ENCODE data around the gene FOXE1.

The FOXE1 gene

GRCh38 chr9:97830884-97831829 is 21.9 kb upstream of the FOXE1 start:
- TF ChIP-seq EZH2phosphoT487 (IDR thresholded peaks at IDR 0.05; ENCODE audit: borderline replicate concordance, low read length) (no peak), CTCF (IDR thresholded peaks at IDR 0.05; ENCODE audit: low read depth, low read length, poor library complexity, severe bottlenecking) (no peak)
- no peaks in the 10 kb centered on the region for H3K9me3 ChIP-seq (ENCODE audit: control insufficient read depth, insufficient read depth, low read length)
- no peak overlapping the region for H3K27ac ChIP-seq (ENCODE audit: low read depth, low read length)
- H3F3A ChIP-seq (ENCODE audit: control insufficient read depth, insufficient read depth), result no peaks in the 10 kb centered on the region
- H3K9me2 ChIP-seq (replicated peaks; ENCODE audit: control insufficient read depth, low read length), result no peaks in the 10 kb centered on the region
- H3K36me3 ChIP-seq (ENCODE audit: control insufficient read depth, low read length), result no peaks in the 10 kb centered on the region
- no peak overlapping the region for H3K4me3 ChIP-seq (ENCODE audit: low read length)
- H3K4me1 ChIP-seq (ENCODE audit: control insufficient read depth, low read length), result peaks cover 15% of the 10 kb centered on the region
- H3K79me2 ChIP-seq (ENCODE audit: control insufficient read depth, low read length), result no peaks in the 10 kb centered on the region
- H3K27me3 ChIP-seq (ENCODE audit: control insufficient read depth, low read length), result peaks cover 10% of the 10 kb centered on the region
- H4K20me1 ChIP-seq (ENCODE audit: control insufficient read depth, insufficient read depth, low read depth, low read length), result no peaks in the 10 kb centered on the region
- H3K4me2 ChIP-seq (ENCODE audit: low read length), result no peak overlapping the region

- H3K36me3 ChIP-seq (ENCODE audit: control insufficient read depth, low read length), result no peaks in the 10 kb centered on the region
- peaks cover 15% of the 10 kb centered on the region for H3K4me1 ChIP-seq (ENCODE audit: control insufficient read depth, low read length)
- no peak overlapping the region for H3K4me3 ChIP-seq (ENCODE audit: low read length)
- no peaks in the 10 kb centered on the region for H4K20me1 ChIP-seq (ENCODE audit: control insufficient read depth, insufficient read depth, low read depth, low read length)
- no peaks in the 10 kb centered on the region for H3K9me2 ChIP-seq (replicated peaks; ENCODE audit: control insufficient read depth, low read length)
- no peaks in the 10 kb centered on the region for H3K9me3 ChIP-seq (ENCODE audit: control insufficient read depth, insufficient read depth, low read length)
- TF ChIP-seq EZH2phosphoT487 (IDR thresholded peaks at IDR 0.05; ENCODE audit: borderline replicate concordance, low read length) (no peak), CTCF (IDR thresholded peaks at IDR 0.05; ENCODE audit: low read depth, low read length, poor library complexity, severe bottlenecking) (no peak)
- no peak overlapping the region for H3K4me2 ChIP-seq (ENCODE audit: low read length)
- H3K27ac ChIP-seq (ENCODE audit: low read depth, low read length), result no peak overlapping the region
- no peaks in the 10 kb centered on the region for H3F3A ChIP-seq (ENCODE audit: control insufficient read depth, insufficient read depth)
- 0 out of 2 replicates have a peak, but pooled peaks cover 4% of the 10 kb centered on the region for H3K27me3 ChIP-seq (ENCODE audit: control insufficient read depth, low read length)
- H3K79me2 ChIP-seq (ENCODE audit: control insufficient read depth, low read length), result no peaks in the 10 kb centered on the region
These were observed 21.0 kb upstream of the FOXE1 start for GRCh38 chr9:97831843-97832636.

- no peaks in the 10 kb centered on the region for H3K79me2 ChIP-seq (ENCODE audit: control insufficient read depth, low read length)
- no peak overlapping the region for H3K4me2 ChIP-seq (ENCODE audit: low read length)
- 0 out of 2 replicates have a peak, but pooled peaks cover 5% of the 10 kb centered on the region for H3K4me1 ChIP-seq (ENCODE audit: control insufficient read depth, low read length)
- no peak overlapping the region for H3K4me3 ChIP-seq (ENCODE audit: low read length)
- H3K27me3 ChIP-seq (ENCODE audit: control insufficient read depth, low read length), result peaks cover 14% of the 10 kb centered on the region
- H3F3A ChIP-seq (ENCODE audit: control insufficient read depth, insufficient read depth), result no peaks in the 10 kb centered on the region
- H3K9me2 ChIP-seq (replicated peaks; ENCODE audit: control insufficient read depth, low read length), result no peaks in the 10 kb centered on the region
- no peaks in the 10 kb centered on the region for H4K20me1 ChIP-seq (ENCODE audit: control insufficient read depth, insufficient read depth, low read depth, low read length)
- TF ChIP-seq CTCF (IDR thresholded peaks at IDR 0.05; ENCODE audit: low read depth, low read length, poor library complexity, severe bottlenecking), result no peak
- TF ChIP-seq EZH2phosphoT487 (IDR thresholded peaks at IDR 0.05; ENCODE audit: borderline replicate concordance, low read length), result no peak
- H3K9me3 ChIP-seq (ENCODE audit: control insufficient read depth, insufficient read depth, low read length), result no peaks in the 10 kb centered on the region
- no peak overlapping the region for H3K27ac ChIP-seq (ENCODE audit: low read depth, low read length)
- H3K36me3 ChIP-seq (ENCODE audit: control insufficient read depth, low read length), result no peaks in the 10 kb centered on the region
These were observed 12.5 kb upstream of the FOXE1 start for GRCh38 chr9:97840521-97840920.

All from DOHH2 (cell line).